ENCODE results near the gene CCNDBP1. TPM values are rescaled to one million over a fixed set of nuclear protein-coding genes. Genes with fewer than 3 reads are reported as not detected.

The CCNDBP1 gene
- total and polyA plus RNA-seq, 2 of the 8 experiments (the other 6 are each of a cell fraction or from before 2014, with no cell fraction given), result 23.4 to 29.0 TPM

DNA sequence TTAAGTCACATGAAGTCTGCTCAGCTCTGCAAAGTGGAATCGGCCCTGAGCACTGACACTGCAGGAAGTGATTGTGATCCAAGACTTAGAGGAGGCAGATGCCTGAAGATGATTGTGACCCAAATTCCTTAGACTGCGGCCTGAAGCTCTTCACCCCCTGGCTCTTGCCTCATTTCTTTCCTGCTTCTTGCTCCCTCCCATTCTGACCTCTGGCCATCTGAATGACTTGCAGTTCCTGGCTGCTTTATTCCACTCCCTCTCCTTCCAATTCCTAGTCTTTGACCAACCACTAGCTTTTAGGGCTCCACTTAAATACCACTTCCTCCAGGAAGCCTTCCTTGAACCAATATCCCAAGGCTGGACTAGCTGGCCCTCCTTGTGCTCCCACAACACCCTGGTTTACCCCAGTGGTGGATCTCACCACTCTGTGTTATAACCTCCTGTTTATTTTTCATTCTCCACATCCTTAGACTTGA is 45.5 kb downstream of the CCNDBP1 start (continued):
- TF ChIP-seq, protein P1, sequence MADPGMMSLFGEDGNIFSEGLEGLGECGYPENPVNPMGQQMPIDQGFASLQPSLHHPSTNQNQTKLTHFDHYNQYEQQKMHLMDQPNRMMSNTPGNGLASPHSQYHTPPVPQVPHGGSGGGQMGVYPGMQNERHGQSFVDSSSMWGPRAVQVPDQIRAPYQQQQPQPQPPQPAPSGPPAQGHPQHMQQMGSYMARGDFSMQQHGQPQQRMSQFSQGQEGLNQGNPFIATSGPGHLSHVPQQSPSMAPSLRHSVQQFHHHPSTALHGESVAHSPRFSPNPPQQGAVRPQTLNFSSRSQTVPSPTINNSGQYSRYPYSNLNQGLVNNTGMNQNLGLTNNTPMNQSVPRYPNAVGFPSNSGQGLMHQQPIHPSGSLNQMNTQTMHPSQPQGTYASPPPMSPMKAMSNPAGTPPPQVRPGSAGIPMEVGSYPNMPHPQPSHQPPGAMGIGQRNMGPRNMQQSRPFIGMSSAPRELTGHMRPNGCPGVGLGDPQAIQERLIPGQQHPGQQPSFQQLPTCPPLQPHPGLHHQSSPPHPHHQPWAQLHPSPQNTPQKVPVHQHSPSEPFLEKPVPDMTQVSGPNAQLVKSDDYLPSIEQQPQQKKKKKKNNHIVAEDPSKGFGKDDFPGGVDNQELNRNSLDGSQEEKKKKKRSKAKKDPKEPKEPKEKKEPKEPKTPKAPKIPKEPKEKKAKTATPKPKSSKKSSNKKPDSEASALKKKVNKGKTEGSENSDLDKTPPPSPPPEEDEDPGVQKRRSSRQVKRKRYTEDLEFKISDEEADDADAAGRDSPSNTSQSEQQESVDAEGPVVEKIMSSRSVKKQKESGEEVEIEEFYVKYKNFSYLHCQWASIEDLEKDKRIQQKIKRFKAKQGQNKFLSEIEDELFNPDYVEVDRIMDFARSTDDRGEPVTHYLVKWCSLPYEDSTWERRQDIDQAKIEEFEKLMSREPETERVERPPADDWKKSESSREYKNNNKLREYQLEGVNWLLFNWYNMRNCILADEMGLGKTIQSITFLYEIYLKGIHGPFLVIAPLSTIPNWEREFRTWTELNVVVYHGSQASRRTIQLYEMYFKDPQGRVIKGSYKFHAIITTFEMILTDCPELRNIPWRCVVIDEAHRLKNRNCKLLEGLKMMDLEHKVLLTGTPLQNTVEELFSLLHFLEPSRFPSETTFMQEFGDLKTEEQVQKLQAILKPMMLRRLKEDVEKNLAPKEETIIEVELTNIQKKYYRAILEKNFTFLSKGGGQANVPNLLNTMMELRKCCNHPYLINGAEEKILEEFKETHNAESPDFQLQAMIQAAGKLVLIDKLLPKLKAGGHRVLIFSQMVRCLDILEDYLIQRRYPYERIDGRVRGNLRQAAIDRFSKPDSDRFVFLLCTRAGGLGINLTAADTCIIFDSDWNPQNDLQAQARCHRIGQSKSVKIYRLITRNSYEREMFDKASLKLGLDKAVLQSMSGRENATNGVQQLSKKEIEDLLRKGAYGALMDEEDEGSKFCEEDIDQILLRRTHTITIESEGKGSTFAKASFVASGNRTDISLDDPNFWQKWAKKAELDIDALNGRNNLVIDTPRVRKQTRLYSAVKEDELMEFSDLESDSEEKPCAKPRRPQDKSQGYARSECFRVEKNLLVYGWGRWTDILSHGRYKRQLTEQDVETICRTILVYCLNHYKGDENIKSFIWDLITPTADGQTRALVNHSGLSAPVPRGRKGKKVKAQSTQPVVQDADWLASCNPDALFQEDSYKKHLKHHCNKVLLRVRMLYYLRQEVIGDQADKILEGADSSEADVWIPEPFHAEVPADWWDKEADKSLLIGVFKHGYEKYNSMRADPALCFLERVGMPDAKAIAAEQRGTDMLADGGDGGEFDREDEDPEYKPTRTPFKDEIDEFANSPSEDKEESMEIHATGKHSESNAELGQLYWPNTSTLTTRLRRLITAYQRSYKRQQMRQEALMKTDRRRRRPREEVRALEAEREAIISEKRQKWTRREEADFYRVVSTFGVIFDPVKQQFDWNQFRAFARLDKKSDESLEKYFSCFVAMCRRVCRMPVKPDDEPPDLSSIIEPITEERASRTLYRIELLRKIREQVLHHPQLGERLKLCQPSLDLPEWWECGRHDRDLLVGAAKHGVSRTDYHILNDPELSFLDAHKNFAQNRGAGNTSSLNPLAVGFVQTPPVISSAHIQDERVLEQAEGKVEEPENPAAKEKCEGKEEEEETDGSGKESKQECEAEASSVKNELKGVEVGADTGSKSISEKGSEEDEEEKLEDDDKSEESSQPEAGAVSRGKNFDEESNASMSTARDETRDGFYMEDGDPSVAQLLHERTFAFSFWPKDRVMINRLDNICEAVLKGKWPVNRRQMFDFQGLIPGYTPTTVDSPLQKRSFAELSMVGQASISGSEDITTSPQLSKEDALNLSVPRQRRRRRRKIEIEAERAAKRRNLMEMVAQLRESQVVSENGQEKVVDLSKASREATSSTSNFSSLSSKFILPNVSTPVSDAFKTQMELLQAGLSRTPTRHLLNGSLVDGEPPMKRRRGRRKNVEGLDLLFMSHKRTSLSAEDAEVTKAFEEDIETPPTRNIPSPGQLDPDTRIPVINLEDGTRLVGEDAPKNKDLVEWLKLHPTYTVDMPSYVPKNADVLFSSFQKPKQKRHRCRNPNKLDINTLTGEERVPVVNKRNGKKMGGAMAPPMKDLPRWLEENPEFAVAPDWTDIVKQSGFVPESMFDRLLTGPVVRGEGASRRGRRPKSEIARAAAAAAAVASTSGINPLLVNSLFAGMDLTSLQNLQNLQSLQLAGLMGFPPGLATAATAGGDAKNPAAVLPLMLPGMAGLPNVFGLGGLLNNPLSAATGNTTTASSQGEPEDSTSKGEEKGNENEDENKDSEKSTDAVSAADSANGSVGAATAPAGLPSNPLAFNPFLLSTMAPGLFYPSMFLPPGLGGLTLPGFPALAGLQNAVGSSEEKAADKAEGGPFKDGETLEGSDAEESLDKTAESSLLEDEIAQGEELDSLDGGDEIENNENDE (IDR thresholded peaks at IDR 0.05; ENCODE audit: insufficient replicate concordance, low read length), result no peak
- no peak for TF ChIP-seq KDM1A (IDR thresholded peaks at IDR 0.05; ENCODE audit: borderline replicate concordance, low read length)
- no peak for TF ChIP-seq SP2 (IDR thresholded peaks at IDR 0.05; ENCODE audit: low read length)
- no peak for TF ChIP-seq GTF2F1 (IDR thresholded peaks at IDR 0.05; ENCODE audit: borderline replicate concordance, low read depth, low read length)
- TF ChIP-seq CBX5 (IDR thresholded peaks at IDR 0.05; ENCODE audit: low read depth, low read length), result no peak
- no peak for TF ChIP-seq JUN (IDR thresholded peaks at IDR 0.05; ENCODE audit: low read depth, low read length)
- TF ChIP-seq CBX8 (IDR thresholded peaks at IDR 0.05; ENCODE audit: borderline replicate concordance, low read depth, low read length), result no peak
- no peak for TF ChIP-seq RAD21 (IDR thresholded peaks at IDR 0.05 in 1 of 2, conservative IDR thresholded peaks at IDR 0.05 in 1 of 2; ENCODE audit: low read depth in 2 of 2, low read length in 2 of 2)
- TF ChIP-seq ASH2L (IDR thresholded peaks at IDR 0.05; ENCODE audit: low read length), result no peak
- TF ChIP-seq MAFK (IDR thresholded peaks at IDR 0.05; ENCODE audit: low read depth, low read length), result no peak
- TF ChIP-seq YY1 (IDR thresholded peaks at IDR 0.05; ENCODE audit: low read depth, low read length), result no peak
- no peak for TF ChIP-seq TAF1 (IDR thresholded peaks at IDR 0.05; ENCODE audit: low read depth, low read length)

Data from H1 (cell line).